Mesenchymal stem cell (in vitro differentiated cells and primary cell): Measurements from ENCODE around the gene MNS1.

ENCODE experiments used
- DNase-seq: peaks from one replicate; pipeline ENCODE4 v3.0.0-alpha.2; 2013
- H2AFZ ChIP-seq: one replicate; pipeline ENCODE4 v1.6.1; 2013; ENCODE audit warnings: low read depth, mild to moderate bottlenecking, control low read depth, inconsistent platforms, low read length, moderate library complexity
- H2AK5ac ChIP-seq: 2 replicates; pipeline ENCODE4 v1.6.1; 2013; ENCODE audit warnings: low read length, moderate library complexity, mild to moderate bottlenecking, inconsistent platforms; ENCODE audit not compliant: severe bottlenecking
- H2BK120ac ChIP-seq: one replicate; pipeline ENCODE4 v1.6.1; 2013; ENCODE audit warnings: low read depth, mild to moderate bottlenecking, inconsistent platforms, low read length, moderate library complexity
- H2BK12ac ChIP-seq, 2 experiments: one replicate each; pipeline ENCODE4 v1.6.1; 2013; ENCODE audit warnings: inconsistent platforms in 2 of 2, low read length in 2 of 2, mild to moderate bottlenecking in 2 of 2, moderate library complexity in 2 of 2, control low read depth in 1 of 2
- H2BK15ac ChIP-seq: one replicate; pipeline ENCODE4 v1.6.1; 2013; ENCODE audit warnings: mild to moderate bottlenecking, low read depth, inconsistent platforms; ENCODE audit not compliant: poor library complexity, severe bottlenecking
- H2BK5ac ChIP-seq: 2 replicates; pipeline ENCODE4 v1.6.1; 2013; ENCODE audit warnings: low read depth, mild to moderate bottlenecking, low read length, control low read depth, inconsistent platforms; ENCODE audit not compliant: poor library complexity, severe bottlenecking
- H3K14ac ChIP-seq, 2 experiments: one replicate each; pipeline ENCODE4 v1.6.1; 2013; ENCODE audit warnings: inconsistent platforms in 2 of 2, low read length in 2 of 2, control low read depth in 1 of 2, mild to moderate bottlenecking in 1 of 2, moderate library complexity in 1 of 2
- H3K18ac ChIP-seq, 2 experiments: one replicate each; pipeline ENCODE4 v1.6.1; 2013; ENCODE audit warnings: inconsistent platforms in 2 of 2, low read length in 2 of 2, control low read depth in 1 of 2, low read depth in 1 of 2, mild to moderate bottlenecking in 1 of 2
- H3K23ac ChIP-seq, 2 experiments: one replicate each; pipeline ENCODE4 v1.6.1; 2013; ENCODE audit warnings: inconsistent platforms in 2 of 2, low read length in 2 of 2, mild to moderate bottlenecking in 2 of 2, moderate library complexity in 2 of 2, control low read depth in 1 of 2
- H3K27ac ChIP-seq: 2 replicates; pipeline ENCODE4 v1.5.1; 2013; ENCODE audit warnings: mild to moderate bottlenecking, moderate library complexity, low read length, control low read depth, inconsistent platforms; ENCODE audit not compliant: poor library complexity, severe bottlenecking
- H3K27me3 ChIP-seq, 2 experiments: 2 replicates each; pipeline versions ENCODE4 v1.6.1 to v1.7.0; 2013; ENCODE audit warnings: low read length in 2 of 2, mild to moderate bottlenecking in 2 of 2, moderate library complexity in 2 of 2, control low read depth in 1 of 2, inconsistent platforms in 1 of 2; ENCODE audit not compliant: control insufficient read depth in 1 of 2, insufficient read depth in 1 of 2
- H3K36me3 ChIP-seq, 2 experiments: 2 replicates each; pipeline versions ENCODE4 v1.6.1 to v1.7.0; 2013; ENCODE audit warnings: low read length in 2 of 2, control low read depth in 1 of 2, inconsistent platforms in 1 of 2, low read depth in 1 of 2, mild to moderate bottlenecking in 1 of 2; ENCODE audit not compliant: insufficient read depth in 2 of 2, control insufficient read depth in 1 of 2
- H3K4ac ChIP-seq, 2 experiments: one replicate each; pipeline ENCODE4 v1.6.1; 2013; ENCODE audit warnings: inconsistent platforms in 2 of 2, low read length in 2 of 2, mild to moderate bottlenecking in 2 of 2, moderate library complexity in 2 of 2, control low read depth in 1 of 2, low read depth in 1 of 2
- H3K4me1 ChIP-seq: 2 replicates; pipeline ENCODE4 v1.6.1; 2013; ENCODE audit warnings: low read depth, low read length, control low read depth; ENCODE audit not compliant: control insufficient read depth, insufficient read depth
- H3K4me2 ChIP-seq: 2 replicates; pipeline ENCODE4 v1.6.1; 2013; ENCODE audit warnings: low read length, mild to moderate bottlenecking, inconsistent platforms; ENCODE audit not compliant: poor library complexity, severe bottlenecking
- H3K4me3 ChIP-seq, 2 experiments: 2 replicates each; pipeline versions ENCODE4 v1.5.1 to v1.7.0; 2013; ENCODE audit warnings: low read length in 2 of 2, mild to moderate bottlenecking in 2 of 2, control low read depth in 1 of 2, low read depth in 1 of 2; ENCODE audit not compliant: insufficient read depth in 1 of 2
- H3K79me1 ChIP-seq: replicated peaks from 2 replicates; pipeline ENCODE4 v1.6.1; 2013; ENCODE audit warnings: mild to moderate bottlenecking, control low read depth, low read length, inconsistent platforms; ENCODE audit not compliant: poor library complexity, severe bottlenecking
- H3K9ac ChIP-seq: 2 replicates; pipeline ENCODE4 v1.7.0; 2013; ENCODE audit warnings: mild to moderate bottlenecking, low read length, moderate library complexity
- H3K9me3 ChIP-seq: 2 replicates; pipeline ENCODE4 v1.7.0; 2013; ENCODE audit warnings: mild to moderate bottlenecking, low read length; ENCODE audit not compliant: control insufficient read depth
- H4K8ac ChIP-seq: one replicate; pipeline ENCODE4 v1.6.1; 2013; ENCODE audit warnings: inconsistent platforms, mild to moderate bottlenecking, low read length, moderate library complexity
- H4K91ac ChIP-seq: one replicate; pipeline ENCODE4 v1.6.1; 2013; ENCODE audit warnings: mild to moderate bottlenecking, low read length, inconsistent platforms
- WGBS: methylation state at CpG from one replicate; pipeline ENCODE4 v1.1.7; 2013; ENCODE audit warnings: mixed read lengths; 5-methylcytosine and 5-hydroxymethylcytosine counted together

Gene MNS1

GRCh38 chr15:56459096-56459495 is 5.8 kb downstream of the MNS1 start:
- Histone ChIP-seq H4K91ac (no peak overlapping the region), H2AFZ (no peak overlapping the region), H3K27ac (no peak overlapping the region), H4K8ac (no peak overlapping the region), H3K9me3 (no peaks in the 10 kb centered on the region), H3K18ac (no peak overlapping the region), H2BK5ac (no peak overlapping the region), H3K9ac (no peak overlapping the region), H3K27me3 (no peaks in the 10 kb centered on the region), H2BK120ac (no peak overlapping the region), H3K4me2 (no peak overlapping the region), H3K79me1 (no peaks in the 10 kb centered on the region), H3K4me3 (no peak overlapping the region), H3K14ac (no peak overlapping the region), H3K36me3 (peaks cover 0 to 4% of the 10 kb centered on the region in 2 experiments), H2BK15ac (no peak overlapping the region), H3K4me1 (no peaks in the 10 kb centered on the region), H3K4ac (no peak overlapping the region), H2BK12ac (no peak overlapping the region), H2AK5ac (no peak overlapping the region), H3K23ac (no peak overlapping the region)
- DNase-seq, result no peak
- no CpG with 5 or more reads among the region's 2 CpGs for WGBS

- no peak overlapping the region for H3K4me2 ChIP-seq
- no peak overlapping the region for H4K8ac ChIP-seq
- WGBS, result 68% methylated on average over 1 of the region's 3 CpGs
- H2BK12ac ChIP-seq, result no peak overlapping the region
- no peak overlapping the region for H2AFZ ChIP-seq
- no peaks in the 10 kb centered on the region for H3K79me1 ChIP-seq
- H2BK15ac ChIP-seq, result no peak overlapping the region
- no peak overlapping the region for H3K23ac ChIP-seq
- H3K9ac ChIP-seq, result no peak overlapping the region
- no peak overlapping the region for H2AK5ac ChIP-seq
- H2BK5ac ChIP-seq, result no peak overlapping the region
- no peak overlapping the region for H3K4ac ChIP-seq
- no peak for DNase-seq
- H3K4me1 ChIP-seq, result no peaks in the 10 kb centered on the region
- no peak overlapping the region for H3K4me3 ChIP-seq
- H2BK120ac ChIP-seq, result no peak overlapping the region
- H3K9me3 ChIP-seq, result no peaks in the 10 kb centered on the region
- peaks cover 0 to 4% of the 10 kb centered on the region in 2 experiments for H3K36me3 ChIP-seq
- no peak overlapping the region for H4K91ac ChIP-seq
- no peaks in the 10 kb centered on the region for H3K27me3 ChIP-seq
- no peak overlapping the region for H3K27ac ChIP-seq
- H3K18ac ChIP-seq, result no peak overlapping the region
- H3K14ac ChIP-seq, result no peak overlapping the region
Observed at GRCh38 chr15:56456229-56456628, 8.7 kb downstream of the MNS1 start.

- no peak overlapping the region for H4K91ac ChIP-seq
- no peak overlapping the region for H2BK120ac ChIP-seq
- no peak for DNase-seq
- peaks cover 0 to 4% of the 10 kb centered on the region in 2 experiments for H3K36me3 ChIP-seq
- H3K9ac ChIP-seq, result no peak overlapping the region
- H3K18ac ChIP-seq, result no peak overlapping the region
- no peak overlapping the region for H3K4ac ChIP-seq
- H2AK5ac ChIP-seq, result no peak overlapping the region
- no peaks in the 10 kb centered on the region for H3K4me1 ChIP-seq
- no peak overlapping the region for H4K8ac ChIP-seq
- 79% methylated on average over 1 of the region's 1 CpG for WGBS
- no peak overlapping the region for H2AFZ ChIP-seq
- no peaks in the 10 kb centered on the region for H3K27me3 ChIP-seq
- no peaks in the 10 kb centered on the region for H3K79me1 ChIP-seq
- no peak overlapping the region for H2BK5ac ChIP-seq
- no peak overlapping the region for H3K4me2 ChIP-seq
- no peak overlapping the region for H3K27ac ChIP-seq
- H3K9me3 ChIP-seq, result no peaks in the 10 kb centered on the region
- no peak overlapping the region for H2BK15ac ChIP-seq
- no peak overlapping the region for H3K4me3 ChIP-seq
- no peak overlapping the region for H2BK12ac ChIP-seq
- H3K23ac ChIP-seq, result no peak overlapping the region
- no peak overlapping the region for H3K14ac ChIP-seq
Observed at GRCh38 chr15:56454836-56455235, 10.1 kb downstream of the MNS1 start.

- no peak overlapping the region for H2AFZ ChIP-seq
- no peaks in the 10 kb centered on the region for H3K79me1 ChIP-seq
- no peak overlapping the region for H2BK15ac ChIP-seq
- no peak overlapping the region for H2BK12ac ChIP-seq
- DNase-seq, result no peak
- H2BK5ac ChIP-seq, result no peak overlapping the region
- H2BK120ac ChIP-seq, result no peak overlapping the region
- H4K91ac ChIP-seq, result no peak overlapping the region
- H2AK5ac ChIP-seq, result no peak overlapping the region
- no peaks in the 10 kb centered on the region for H3K4me1 ChIP-seq
- no peak overlapping the region for H3K18ac ChIP-seq
- no peak overlapping the region for H3K9ac ChIP-seq
- no peaks in the 10 kb centered on the region for H3K27me3 ChIP-seq
- H3K4me2 ChIP-seq, result no peak overlapping the region
- H4K8ac ChIP-seq, result no peak overlapping the region
- no peak overlapping the region for H3K4me3 ChIP-seq
- H3K23ac ChIP-seq, result no peak overlapping the region
- H3K36me3 ChIP-seq, result peaks cover 0 to 9% of the 10 kb centered on the region in 2 experiments
- H3K27ac ChIP-seq, result no peak overlapping the region
- WGBS, result 95% methylated on average over 5 of the region's 5 CpGs
- no peak overlapping the region for H3K14ac ChIP-seq
- H3K4ac ChIP-seq, result no peak overlapping the region
- H3K9me3 ChIP-seq, result no peaks in the 10 kb centered on the region
Observed at GRCh38 chr15:56445746-56446145, 19.2 kb downstream of the MNS1 start.
